Transverse colon (tissue), 4 donors: Measurements from ENCODE around the gene ANK3. TPM values are rescaled to one million over a fixed set of nuclear protein-coding genes. Genes with fewer than 3 reads are reported as not detected.

ENCODE experiments used
- DNase-seq: peaks from one replicate; pipeline ENCODE4 v3.0.0-alpha.2; 2019
- H3K27ac ChIP-seq, 4 donors: fragments of 200-600 bp; sonication (generic); 2 replicates each; pipeline ENCODE4 v1.5.1; 2016 to 2018; ENCODE audit warnings: inconsistent platforms in 4 of 4
- H3K27me3 ChIP-seq: fragments of 200-600 bp; sonication (generic); 2 replicates; pipeline ENCODE4 v1.5.1; 2017; ENCODE audit warnings: inconsistent platforms
- H3K36me3 ChIP-seq, 4 donors: fragments of 200-600 bp; sonication (generic); 2 replicates each; pipeline ENCODE4 v1.5.1; 2017 to 2019; ENCODE audit warnings: inconsistent platforms in 4 of 4
- H3K4me1 ChIP-seq, 4 donors: fragments of 200-600 bp; sonication (generic); 2 replicates each; pipeline ENCODE4 v1.5.1; 2017 to 2020; ENCODE audit warnings: inconsistent platforms in 4 of 4
- H3K4me3 ChIP-seq, 4 donors: fragments of 200-600 bp; sonication (generic); 1 replicate in 1 of 4; 2 replicates in 3 of 4; pipeline versions ENCODE4 v1.5.1 to v1.6.1; 2017 to 2019; ENCODE audit warnings: inconsistent platforms in 4 of 4
- H3K9me3 ChIP-seq, 2 donors: fragments of 200-600 bp; sonication (generic); 2 replicates each; pipeline ENCODE4 v1.5.1; 2017 to 2019; ENCODE audit warnings: inconsistent platforms in 2 of 2
- EP300 ChIP-seq: sonication (generic); formaldehyde crosslinking; IDR thresholded peaks from one replicate; pipeline ENCODE4 v1.6.1; 2017; ENCODE audit warnings: antibody characterized with exemption, low read depth
- POLR2A ChIP-seq: fragments of 450-650 bp; IDR thresholded peaks from one replicate; pipeline ENCODE4 v1.6.1; 2016; ENCODE audit warnings: antibody characterized with exemption, mild to moderate bottlenecking, moderate library complexity
- POLR2AphosphoS5 ChIP-seq, 3 donors: sonication (generic); formaldehyde crosslinking; IDR thresholded peaks; one replicate each; pipeline ENCODE4 v1.6.1; 2016; ENCODE audit warnings: antibody characterized with exemption in 3 of 3
- WGBS, 2 donors: methylation state at CpG; one replicate each; pipeline ENCODE4 v1.1.5; 2018; ENCODE audit warnings: low coverage in 1 of 2; 5-methylcytosine and 5-hydroxymethylcytosine counted together
- in situ Hi-C, 4 donors: fragments of 200-750 bp; cut with MboI; loops; one replicate each; pipeline versions ENCODE4 v1.15.0 to v1.15.1; 2017; ENCODE audit warnings: low sequenced_read_pairs in 3 of 4, low pct_ligation_motif_present in 1 of 4, low pct_unique_long_range_greater_than_20kb in 1 of 4
- intact Hi-C: fragments of 100-400 bp; cut with DNase I; formaldehyde crosslinking; loops from one replicate; pipeline ENCODE4 v1.15.1; 2023; ENCODE audit warnings: low total_unique reads
- total RNA-seq, 4 donors: library from RNA; depleted of rRNA; stranded (reverse); fragments of >200 nt; gene quantifications; one replicate each; pipeline ENCODE4 v1.1.0, GENCODE V29; 2016
- TF ChIP-seq, protein P1 (sequence below), 5 experiments: fragments of 200-600 bp in 3 of 5; fragments of 450-650 bp in 2 of 5; sonication (generic) in 3 of 5; IDR thresholded peaks; 1 replicate in 2 of 5; 2 replicates in 3 of 5; pipeline ENCODE4 v1.5.1; 2016 to 2017; ENCODE audit warnings: antibody characterized with exemption in 5 of 5, inconsistent platforms in 3 of 5, mild to moderate bottlenecking in 2 of 5, moderate library complexity in 1 of 5

Gene ANK3
- total RNA-seq, 4 donors from 2014 or later = 41.2 to 230 (median 172) TPM

- intact Hi-C loops = no loop called here
- peaks cover 0 to 11% (median 6%) of the 10 kb centered on the region in 4 donors for H3K4me1 ChIP-seq
- no peak for DNase-seq
- no peak overlapping the region for H3K4me3 ChIP-seq
- TF ChIP-seq, protein P1, sequence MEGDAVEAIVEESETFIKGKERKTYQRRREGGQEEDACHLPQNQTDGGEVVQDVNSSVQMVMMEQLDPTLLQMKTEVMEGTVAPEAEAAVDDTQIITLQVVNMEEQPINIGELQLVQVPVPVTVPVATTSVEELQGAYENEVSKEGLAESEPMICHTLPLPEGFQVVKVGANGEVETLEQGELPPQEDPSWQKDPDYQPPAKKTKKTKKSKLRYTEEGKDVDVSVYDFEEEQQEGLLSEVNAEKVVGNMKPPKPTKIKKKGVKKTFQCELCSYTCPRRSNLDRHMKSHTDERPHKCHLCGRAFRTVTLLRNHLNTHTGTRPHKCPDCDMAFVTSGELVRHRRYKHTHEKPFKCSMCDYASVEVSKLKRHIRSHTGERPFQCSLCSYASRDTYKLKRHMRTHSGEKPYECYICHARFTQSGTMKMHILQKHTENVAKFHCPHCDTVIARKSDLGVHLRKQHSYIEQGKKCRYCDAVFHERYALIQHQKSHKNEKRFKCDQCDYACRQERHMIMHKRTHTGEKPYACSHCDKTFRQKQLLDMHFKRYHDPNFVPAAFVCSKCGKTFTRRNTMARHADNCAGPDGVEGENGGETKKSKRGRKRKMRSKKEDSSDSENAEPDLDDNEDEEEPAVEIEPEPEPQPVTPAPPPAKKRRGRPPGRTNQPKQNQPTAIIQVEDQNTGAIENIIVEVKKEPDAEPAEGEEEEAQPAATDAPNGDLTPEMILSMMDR (IDR thresholded peaks at IDR 0.05) = no peak
- TF ChIP-seq POLR2A = no peak
- no peak for TF ChIP-seq EP300
- no peak for TF ChIP-seq POLR2AphosphoS5 (IDR thresholded peaks at IDR 0.05)
- no peak overlapping the region for H3K27ac ChIP-seq
- H3K36me3 ChIP-seq = no peaks in the 10 kb centered on the region
- no peaks in the 10 kb centered on the region for H3K27me3 ChIP-seq
- WGBS, 2 donors = 47 to 57% methylated on average over 4 of the region's 4 CpGs
- in situ Hi-C loops = no loop called here
- H3K9me3 ChIP-seq = no peaks in the 10 kb centered on the region
Measured at GRCh38 chr10:60175441-60175971, 214.2 kb downstream of the ANK3 start.

- Histone ChIP-seq H3K27me3 (no peaks in the 10 kb centered on the region), H3K4me1 (peaks cover 0 to 11% (median 6%) of the 10 kb centered on the region in 4 donors), H3K27ac (no peak overlapping the region), H3K9me3 (no peaks in the 10 kb centered on the region), H3K4me3 (no peak overlapping the region), H3K36me3 (no peaks in the 10 kb centered on the region)
- TF ChIP-seq, protein P1 (IDR thresholded peaks at IDR 0.05) = no peak
- TF ChIP-seq POLR2AphosphoS5 (IDR thresholded peaks at IDR 0.05) = no peak
- TF ChIP-seq POLR2A = no peak
- TF ChIP-seq EP300 = no peak
- in situ Hi-C loops = no loop called here
- intact Hi-C loops = no loop called here
- no peak for DNase-seq
- 70 to 80% methylated on average over 8 to 9 of the region's 9 CpGs for WGBS, 2 donors
Measured at GRCh38 chr10:60172363-60172990, 217.2 kb downstream of the ANK3 start.

- WGBS, 2 donors = 94 to 95% methylated on average over 2 of the region's 2 CpGs
- no peaks in the 10 kb centered on the region for H3K27me3 ChIP-seq
- H3K4me1 ChIP-seq = peaks cover 0 to 10% (median 4%) of the 10 kb centered on the region in 4 donors
- H3K9me3 ChIP-seq = no peaks in the 10 kb centered on the region
- intact Hi-C loops (no loop called here), in situ Hi-C loops (no loop called here)
- DNase-seq = no peak
- H3K27ac ChIP-seq = no peak overlapping the region
- no peak overlapping the region for H3K4me3 ChIP-seq
- no peaks in the 10 kb centered on the region for H3K36me3 ChIP-seq
- TF ChIP-seq POLR2AphosphoS5 (IDR thresholded peaks at IDR 0.05) (no peak), EP300 (no peak), POLR2A (no peak)
- TF ChIP-seq, protein P1 (IDR thresholded peaks at IDR 0.05) = no peak
Measured at GRCh38 chr10:60171436-60172013, 218.2 kb downstream of the ANK3 start.

- Histone ChIP-seq H3K27me3 (no peaks in the 10 kb centered on the region), H3K27ac (no peak overlapping the region), H3K9me3 (no peaks in the 10 kb centered on the region), H3K4me1 (no peaks in the 10 kb centered on the region), H3K36me3 (no peaks in the 10 kb centered on the region), H3K4me3 (no peak overlapping the region)
- DNase-seq = no peak
- TF ChIP-seq EP300 (no peak), POLR2AphosphoS5 (IDR thresholded peaks at IDR 0.05) (no peak), POLR2A (no peak)
- TF ChIP-seq, protein P1 (IDR thresholded peaks at IDR 0.05) = no peak
- intact Hi-C loops (no loop called here), in situ Hi-C loops (no loop called here)
- 89 to 90% methylated on average over 3 of the region's 3 CpGs for WGBS, 2 donors
Measured at GRCh38 chr10:60170250-60170649, 219.4 kb downstream of the ANK3 start.
